Retinal pigment epithelial cell (primary cell): ENCODE data around the gene ALOX5AP.

Source experiments
- DNase-seq: peaks from one replicate; pipeline ENCODE4 v3.0.0-alpha.2; 2010; ENCODE audit warnings: low read depth
- H3K4me3 ChIP-seq: 2 replicates; pipeline ENCODE4 v1.5.1; 2011; ENCODE audit warnings: mild to moderate bottlenecking, low read length, control low read depth, moderate library complexity
- CTCF ChIP-seq: conservative IDR thresholded peaks from 2 replicates; pipeline ENCODE4 v1.5.1; 2011; ENCODE audit warnings: low read depth, low read length, control low read depth, inconsistent platforms

ALOX5AP gene

DNA sequence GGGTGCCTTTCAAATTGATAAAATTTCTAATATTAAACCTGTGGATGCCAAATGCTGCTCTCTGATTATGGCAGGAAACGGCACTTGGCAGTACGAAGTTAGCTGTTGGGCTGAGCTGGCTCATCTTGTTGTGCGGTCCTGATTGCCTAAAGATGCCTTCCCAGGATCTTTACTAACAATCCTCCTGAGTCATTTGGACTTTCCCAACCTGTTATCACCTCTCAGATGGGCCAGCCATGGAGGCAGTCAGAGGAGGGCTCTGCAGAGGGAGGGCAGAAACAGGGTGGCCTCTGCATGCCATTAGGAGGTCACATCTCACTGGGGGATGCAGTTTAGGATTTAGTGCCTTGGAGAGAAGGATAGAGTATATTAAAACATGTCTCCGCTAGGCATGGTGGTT, 27.3 kb downstream of the ALOX5AP start:
- no peak for DNase-seq
- TF ChIP-seq CTCF = no peak
- no peak overlapping the region for H3K4me3 ChIP-seq

DNA sequence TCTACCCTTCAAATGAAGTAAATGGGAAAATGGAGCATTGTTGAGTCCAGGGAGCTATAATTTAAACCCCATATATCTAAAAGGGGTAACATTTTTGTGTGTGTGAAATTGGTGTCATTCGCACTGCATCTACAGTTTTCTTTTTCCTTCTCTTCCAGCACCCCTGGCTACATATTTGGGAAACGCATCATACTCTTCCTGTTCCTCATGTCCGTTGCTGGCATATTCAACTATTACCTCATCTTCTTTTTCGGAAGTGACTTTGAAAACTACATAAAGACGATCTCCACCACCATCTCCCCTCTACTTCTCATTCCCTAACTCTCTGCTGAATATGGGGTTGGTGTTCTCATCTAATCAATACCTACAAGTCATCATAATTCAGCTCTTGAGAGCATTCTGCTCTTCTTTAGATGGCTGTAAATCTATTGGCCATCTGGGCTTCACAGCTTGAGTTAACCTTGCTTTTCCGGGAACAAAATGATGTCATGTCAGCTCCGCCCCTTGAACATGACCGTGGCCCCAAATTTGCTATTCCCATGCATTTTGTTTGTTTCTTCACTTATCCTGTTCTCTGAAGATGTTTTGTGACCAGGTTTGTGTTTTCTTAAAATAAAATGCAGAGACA, 28.6 kb downstream of the ALOX5AP start:
- DNase-seq = no peak
- H3K4me3 ChIP-seq = no peak overlapping the region
- TF ChIP-seq CTCF = no peak

DNA sequence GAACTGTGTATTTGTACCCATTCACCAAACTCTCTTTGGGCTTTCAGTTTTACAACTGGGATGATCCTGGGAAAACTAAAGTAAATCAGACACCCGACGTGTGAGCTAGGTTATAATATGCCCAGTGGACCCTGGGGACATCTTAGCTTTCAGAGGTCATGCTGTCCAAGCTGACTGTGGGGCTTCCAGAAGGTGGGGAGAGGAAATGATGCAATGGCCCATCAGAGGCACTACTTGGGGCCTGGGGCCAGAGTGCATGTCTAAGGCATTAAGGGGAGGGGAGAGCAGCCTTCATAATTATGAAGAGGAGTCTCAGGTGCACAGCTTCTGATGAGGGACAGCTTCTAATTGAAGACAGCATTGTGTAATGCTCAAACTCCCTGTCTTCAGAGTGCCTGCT, 30.9 kb downstream of the ALOX5AP start:
- H3K4me3 ChIP-seq = no peak overlapping the region
- no peak for TF ChIP-seq CTCF
- DNase-seq = no peak

DNA sequence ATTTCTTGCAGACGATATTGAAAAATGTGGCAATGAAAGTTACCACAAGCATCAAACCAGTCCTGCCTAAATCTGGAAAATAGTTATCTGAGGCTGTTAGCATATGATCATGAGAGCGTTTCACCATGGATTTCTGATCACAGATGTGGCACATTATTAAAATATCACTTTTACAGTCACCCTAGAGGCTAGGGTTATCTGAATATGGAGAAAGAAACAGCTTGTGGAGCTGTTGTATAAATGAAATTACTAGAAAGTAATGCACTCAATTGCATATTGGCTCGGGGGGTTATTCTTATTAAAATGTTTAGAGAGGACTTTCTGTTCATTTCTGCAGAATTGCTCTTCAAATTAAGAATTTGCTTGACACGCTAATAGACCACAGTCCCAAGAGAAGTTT, 35.6 kb downstream of the ALOX5AP start:
- H3K4me3 ChIP-seq = no peak overlapping the region
- DNase-seq = no peak
- no peak for TF ChIP-seq CTCF

DNA sequence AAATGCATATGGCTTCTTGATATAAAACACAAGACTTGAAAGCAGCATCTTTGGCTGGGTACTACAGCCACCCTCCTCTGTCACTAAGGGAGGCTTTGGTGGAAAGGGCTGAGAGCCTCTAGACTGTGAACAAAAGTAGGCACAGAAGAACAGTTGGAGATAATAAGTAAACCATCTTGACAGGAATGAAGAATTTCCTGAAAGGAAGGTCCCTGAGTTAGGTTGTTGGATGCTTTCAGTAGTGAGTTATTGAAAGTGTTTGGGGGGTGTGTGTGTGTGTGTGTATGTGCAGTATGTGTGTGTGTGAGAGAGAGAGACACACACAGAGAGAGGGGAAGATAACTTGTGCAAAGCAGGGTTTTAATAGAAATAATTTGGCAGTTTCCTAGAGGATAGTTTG, 38.2 kb downstream of the ALOX5AP start:
- TF ChIP-seq CTCF = no peak
- no peak overlapping the region for H3K4me3 ChIP-seq
- DNase-seq = no peak

DNA sequence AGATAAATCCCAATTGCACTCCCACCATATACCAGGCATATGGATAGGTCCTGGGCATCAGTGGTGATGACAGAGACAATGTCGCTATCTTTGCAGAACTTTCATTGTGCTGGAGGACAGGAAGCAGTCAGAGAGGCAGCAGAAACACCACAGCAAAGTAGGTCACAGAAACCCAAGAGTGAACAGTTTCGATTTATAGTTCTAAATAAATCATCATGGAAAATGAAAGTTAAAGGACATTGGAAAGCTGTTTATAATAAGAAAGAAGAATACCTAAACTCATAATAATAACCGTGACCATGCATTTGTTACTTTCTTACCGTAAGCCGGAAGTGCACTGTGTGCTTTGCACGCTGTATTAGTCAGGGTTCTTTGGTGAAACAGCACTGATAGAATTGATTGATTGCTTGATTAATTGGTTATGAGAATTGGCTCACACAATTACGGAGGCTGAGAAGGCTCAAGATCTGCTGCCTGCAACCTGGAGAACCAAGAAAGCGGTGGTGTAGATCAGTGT, 38.9 kb downstream of the ALOX5AP start:
- no peak overlapping the region for H3K4me3 ChIP-seq
- TF ChIP-seq CTCF = no peak
- DNase-seq = no peak

DNA sequence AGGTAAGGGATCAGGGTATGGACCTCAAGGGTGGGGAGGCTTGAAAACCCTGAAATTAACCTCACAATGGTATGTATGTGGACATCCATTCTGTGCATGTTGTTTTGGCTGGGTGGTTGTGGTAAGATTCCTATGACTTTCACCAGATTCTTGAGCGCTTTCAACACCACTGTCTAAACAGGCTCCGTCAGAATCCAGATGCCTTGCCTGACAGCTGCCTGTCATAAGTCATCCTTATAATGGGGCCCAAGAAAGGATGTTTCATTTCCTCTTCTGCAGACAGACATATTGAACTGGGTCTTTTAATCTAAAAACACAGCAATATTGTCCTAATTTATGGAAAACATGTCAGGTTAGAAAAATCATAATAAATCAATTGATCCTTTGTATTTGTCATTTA, 41.3 kb downstream of the ALOX5AP start:
- no peak for DNase-seq
- no peak overlapping the region for H3K4me3 ChIP-seq
- no peak for TF ChIP-seq CTCF
